Mammary epithelial cell (primary cell): ENCODE measurements around the gene PHLDA1.
"Not testable (repeated sequence)": the region's sequence is repeated elsewhere in the genome, so short reads cannot be mapped to it uniquely, and the experiment has no call there.

Experiments
- EZH2 ChIP-seq: IDR thresholded peaks from 2 replicates; pipeline ENCODE4 v1.6.1; 2012; ENCODE audit warnings: low read length, inconsistent platforms, borderline replicate concordance
- TF ChIP-seq, protein P1 (sequence below), 2 donors: IDR thresholded peaks in 1 of 2; conservative IDR thresholded peaks in 1 of 2; 2 replicates each; pipeline ENCODE4 v1.5.1; 2011 to 2012; ENCODE audit warnings: inconsistent platforms in 2 of 2, low read length in 2 of 2, mild to moderate bottlenecking in 2 of 2, control low read depth in 1 of 2, low read depth in 1 of 2; ENCODE audit not compliant: insufficient read depth in 1 of 2; ENCODE audit errors: extremely low read depth in 1 of 2

DNA sequence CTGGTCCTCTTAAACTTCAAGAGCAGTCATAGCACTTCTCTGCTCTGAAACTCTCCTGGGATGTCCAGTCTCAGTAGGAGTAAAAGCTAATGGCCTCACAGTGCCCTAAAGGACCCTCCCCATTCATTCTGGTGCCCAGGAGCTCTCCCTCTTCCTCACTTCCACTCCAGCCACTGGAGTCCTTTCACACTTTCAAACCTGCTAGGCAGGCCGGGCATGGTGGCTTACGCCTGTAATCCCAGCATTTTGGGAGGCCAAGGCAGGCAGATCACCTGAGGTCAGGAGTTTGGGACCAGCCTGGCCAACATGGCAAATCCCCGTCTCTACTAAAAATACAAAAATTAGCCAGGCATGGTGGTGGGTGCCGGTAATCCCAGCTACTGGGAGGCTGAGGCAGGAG, 47.7 kb downstream of the PHLDA1 start:
- TF ChIP-seq, protein P1, sequence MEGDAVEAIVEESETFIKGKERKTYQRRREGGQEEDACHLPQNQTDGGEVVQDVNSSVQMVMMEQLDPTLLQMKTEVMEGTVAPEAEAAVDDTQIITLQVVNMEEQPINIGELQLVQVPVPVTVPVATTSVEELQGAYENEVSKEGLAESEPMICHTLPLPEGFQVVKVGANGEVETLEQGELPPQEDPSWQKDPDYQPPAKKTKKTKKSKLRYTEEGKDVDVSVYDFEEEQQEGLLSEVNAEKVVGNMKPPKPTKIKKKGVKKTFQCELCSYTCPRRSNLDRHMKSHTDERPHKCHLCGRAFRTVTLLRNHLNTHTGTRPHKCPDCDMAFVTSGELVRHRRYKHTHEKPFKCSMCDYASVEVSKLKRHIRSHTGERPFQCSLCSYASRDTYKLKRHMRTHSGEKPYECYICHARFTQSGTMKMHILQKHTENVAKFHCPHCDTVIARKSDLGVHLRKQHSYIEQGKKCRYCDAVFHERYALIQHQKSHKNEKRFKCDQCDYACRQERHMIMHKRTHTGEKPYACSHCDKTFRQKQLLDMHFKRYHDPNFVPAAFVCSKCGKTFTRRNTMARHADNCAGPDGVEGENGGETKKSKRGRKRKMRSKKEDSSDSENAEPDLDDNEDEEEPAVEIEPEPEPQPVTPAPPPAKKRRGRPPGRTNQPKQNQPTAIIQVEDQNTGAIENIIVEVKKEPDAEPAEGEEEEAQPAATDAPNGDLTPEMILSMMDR (conservative IDR thresholded peaks at IDR 0.05 in 1 of 2, IDR thresholded peaks at IDR 0.05 in 1 of 2; ENCODE audit: extremely low read depth in 1 of 2, insufficient read depth in 1 of 2, low read depth in 1 of 2, low read length in 2 of 2), result not testable (repeated sequence)
- not testable (repeated sequence) for TF ChIP-seq EZH2
